EH (cell line): ENCODE measurements around the gene PCDHA7.
"Not testable (repeated sequence)": the region's sequence is repeated elsewhere in the genome, so short reads cannot be mapped to it uniquely, and the experiment has no call there.

Experiments
- DNase-seq: peaks from one replicate; pipeline ENCODE4 v3.0.0-alpha.2; 2015; ENCODE audit warnings: low read depth

Gene PCDHA7

GRCh38 chr5:140833993-140834392, at the start of gene PCDHA7:
Gene PCDHA7, plus strand, starts transcription at chr5:140834269. Its CDS starts 115 bp downstream, at chr5:140834384.
- DNase-seq = peak; percentile 61

- DNase-seq = no peak
These were observed 48.0 kb upstream of the PCDHA7 start, which contains the start of gene PCDHA1 for GRCh38 chr5:140785905-140786686. Gene PCDHA1, plus strand, starts transcription at chr5:140786140.

GRCh38 chr5:140787422-140787821, 46.6 kb upstream of the PCDHA7 start:
- DNase-seq = not testable (repeated sequence)

DNA sequence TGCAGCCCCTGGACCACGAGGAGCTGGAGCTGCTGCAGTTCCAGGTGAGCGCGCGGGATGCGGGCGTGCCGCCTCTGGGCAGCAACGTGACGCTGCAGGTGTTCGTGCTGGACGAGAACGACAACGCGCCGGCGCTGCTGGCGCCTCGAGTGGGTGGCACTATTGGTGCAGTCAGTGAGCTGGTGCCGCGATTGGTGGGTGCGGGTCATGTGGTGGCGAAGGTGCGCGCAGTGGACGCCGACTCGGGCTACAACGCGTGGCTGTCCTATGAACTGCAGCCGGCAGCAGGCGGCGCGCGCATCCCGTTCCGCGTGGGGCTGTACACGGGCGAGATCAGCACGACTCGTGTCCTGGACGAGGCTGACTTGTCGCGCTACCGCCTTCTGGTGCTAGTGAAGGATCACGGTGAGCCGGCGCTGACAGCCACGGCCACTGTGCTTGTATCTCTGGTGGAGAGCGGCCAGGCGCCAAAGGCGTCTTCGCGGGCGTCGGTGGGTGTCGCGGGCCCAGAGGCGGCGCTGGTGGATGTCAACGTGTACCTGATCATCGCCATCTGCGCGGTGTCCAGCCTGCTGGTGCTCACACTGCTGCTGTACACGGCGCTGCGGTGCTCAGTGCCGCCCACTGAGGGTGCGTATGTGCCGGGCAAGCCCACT, 46.1 kb upstream of the PCDHA7 start:
- not testable (repeated sequence) for DNase-seq

DNA sequence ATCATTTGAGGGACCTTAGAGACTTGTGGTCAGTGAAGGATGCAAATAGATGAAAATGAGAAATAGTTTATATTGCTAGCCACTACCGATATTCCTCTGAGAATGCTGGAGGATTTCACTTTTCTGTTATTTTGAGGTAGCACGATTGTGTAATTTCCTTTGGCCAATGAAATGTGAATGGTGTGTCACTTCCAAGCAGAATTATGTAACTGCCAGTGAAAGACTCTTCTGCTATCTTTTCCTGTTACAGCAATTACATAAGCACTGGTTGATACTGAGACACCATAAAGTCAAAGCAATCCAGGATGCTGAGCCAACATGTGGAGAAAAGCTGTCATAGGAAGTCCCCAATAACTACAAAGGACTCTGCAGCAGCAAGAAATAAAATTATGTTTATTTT, 43.0 kb upstream of the PCDHA7 start:
- no peak for DNase-seq

- peak; percentile 11 for DNase-seq
These were observed 39.3 kb upstream of the PCDHA7 start, which contains the start of gene PCDHA2 for GRCh38 chr5:140794595-140795258. Gene PCDHA2, plus strand, starts transcription at chr5:140794852.

DNA sequence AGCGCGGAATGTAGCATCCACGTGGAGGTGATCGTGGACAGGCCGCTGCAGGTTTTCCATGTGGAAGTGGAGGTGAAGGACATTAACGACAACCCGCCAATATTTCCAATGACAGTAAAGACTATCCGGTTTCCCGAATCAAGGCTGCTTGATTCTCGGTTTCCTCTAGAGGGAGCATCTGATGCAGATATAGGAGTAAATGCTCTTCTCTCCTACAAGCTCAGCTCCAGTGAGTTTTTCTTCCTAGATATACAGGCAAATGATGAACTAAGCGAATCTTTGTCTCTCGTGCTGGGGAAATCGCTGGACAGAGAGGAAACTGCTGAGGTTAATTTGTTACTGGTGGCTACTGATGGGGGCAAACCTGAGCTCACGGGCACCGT, 38.8 kb upstream of the PCDHA7 start:
- peak; percentile 4 for DNase-seq

DNA sequence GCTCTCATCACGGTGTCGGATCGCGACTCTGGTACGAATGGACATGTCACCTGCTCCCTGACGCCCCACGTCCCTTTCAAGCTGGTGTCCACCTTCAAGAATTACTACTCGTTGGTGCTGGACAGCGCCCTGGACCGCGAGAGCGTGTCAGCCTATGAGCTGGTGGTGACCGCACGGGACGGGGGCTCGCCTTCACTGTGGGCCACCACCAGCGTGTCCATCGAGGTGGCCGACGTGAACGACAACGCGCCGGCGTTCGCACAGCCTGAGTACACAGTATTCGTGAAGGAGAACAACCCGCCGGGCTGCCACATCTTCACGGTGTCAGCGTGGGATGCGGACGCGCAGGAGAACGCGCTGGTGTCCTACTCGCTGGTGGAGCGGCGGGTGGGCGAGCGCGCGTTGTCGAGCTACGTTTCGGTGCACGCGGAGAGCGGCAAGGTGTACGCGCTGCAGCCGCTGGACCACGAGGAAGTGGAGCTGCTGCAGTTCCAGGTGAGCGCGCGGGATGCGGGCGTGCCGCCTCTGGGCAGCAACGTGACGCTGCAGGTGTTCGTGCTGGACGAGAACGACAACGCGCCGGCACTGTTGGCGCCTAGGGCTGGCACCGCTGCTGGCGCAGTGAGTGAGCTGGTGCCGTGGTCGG, 37.9 kb upstream of the PCDHA7 start:
- not testable (repeated sequence) for DNase-seq

GRCh38 chr5:140796718-140797095, 37.4 kb upstream of the PCDHA7 start:
- no peak for DNase-seq

GRCh38 chr5:140800816-140801493, 33.1 kb upstream of the PCDHA7 start, which contains the start of gene PCDHA3:
Gene PCDHA3, plus strand, starts transcription at chr5:140801057.
- DNase-seq = no peak

DNA sequence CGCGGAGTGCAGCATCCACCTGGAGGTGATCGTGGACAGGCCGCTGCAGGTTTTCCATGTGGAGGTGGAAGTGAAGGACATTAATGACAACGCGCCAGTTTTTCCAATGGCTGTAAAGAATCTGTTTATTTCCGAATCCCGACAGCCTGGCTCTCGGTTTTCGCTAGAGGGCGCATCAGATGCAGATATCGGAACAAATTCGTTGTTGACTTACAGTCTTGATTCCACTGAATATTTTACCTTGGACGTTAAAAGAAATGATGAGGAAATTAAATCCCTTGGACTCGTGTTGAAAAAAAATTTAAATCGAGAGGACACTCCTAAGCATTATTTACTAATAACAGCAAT, 32.6 kb upstream of the PCDHA7 start:
- no peak for DNase-seq

GRCh38 chr5:140802381-140802780, 31.7 kb upstream of the PCDHA7 start:
- not testable (repeated sequence) for DNase-seq

GRCh38 chr5:140802781-140803271, 31.2 kb upstream of the PCDHA7 start:
- no peak for DNase-seq

GRCh38 chr5:140806834-140807775, 27.0 kb upstream of the PCDHA7 start, which contains the start of gene PCDHA4:
Gene PCDHA4, plus strand, starts transcription at chr5:140807068.
- DNase-seq = no peak

- DNase-seq = not testable (repeated sequence)
These were observed 25.7 kb upstream of the PCDHA7 start for GRCh38 chr5:140808241-140808888.

GRCh38 chr5:140808889-140809291, 25.2 kb upstream of the PCDHA7 start:
- DNase-seq = no peak

GRCh38 chr5:140821375-140822280, 12.4 kb upstream of the PCDHA7 start, which contains the start of gene PCDHA5:
Gene PCDHA5, plus strand, starts transcription at chr5:140821613.
- peak; percentile 4 for DNase-seq

GRCh38 chr5:140822281-140822629, 11.8 kb upstream of the PCDHA7 start:
- DNase-seq = no peak

DNA sequence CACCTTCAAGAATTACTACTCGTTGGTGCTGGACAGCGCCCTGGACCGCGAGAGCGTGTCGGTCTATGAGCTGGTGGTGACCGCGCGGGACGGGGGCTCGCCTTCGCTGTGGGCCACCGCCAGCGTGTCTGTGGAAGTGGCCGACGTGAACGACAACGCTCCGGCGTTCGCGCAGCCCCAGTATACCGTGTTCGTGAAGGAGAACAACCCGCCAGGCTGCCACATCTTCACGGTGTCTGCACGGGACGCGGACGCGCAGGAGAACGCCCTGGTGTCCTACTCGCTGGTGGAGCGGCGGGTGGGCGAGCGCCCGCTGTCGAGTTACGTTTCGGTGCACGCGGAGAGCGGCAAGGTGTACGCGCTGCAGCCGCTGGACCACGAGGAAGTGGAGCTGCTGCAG, 11.1 kb upstream of the PCDHA7 start:
- DNase-seq = not testable (repeated sequence)
